Breast epithelium (tissue), 4 donors: ENCODE results near the gene TBC1D14. TPM values are rescaled to one million over a fixed set of nuclear protein-coding genes. Genes with fewer than 3 reads are reported as not detected.

ENCODE experiments used
- DNase-seq, 2 donors: peaks; one replicate each; pipeline ENCODE4 v3.0.0-alpha.2; 2019; ENCODE audit warnings: low spot score in 2 of 2
- H3K27ac ChIP-seq, 2 donors: fragments of 200-600 bp; sonication (generic) in 1 of 2; one replicate each; pipeline ENCODE4 v1.5.1; 2016 to 2019; ENCODE audit warnings: mild to moderate bottlenecking in 1 of 2
- H3K27me3 ChIP-seq, 2 donors: fragments of 200-600 bp; sonication (generic) in 1 of 2; one replicate each; pipeline versions ENCODE4 v1.5.1 to v1.6.0; 2017 to 2019; ENCODE audit warnings: control low read depth in 1 of 2, mild to moderate bottlenecking in 1 of 2
- H3K36me3 ChIP-seq: fragments of 200-600 bp; one replicate; pipeline ENCODE4 v1.5.1; 2019
- H3K4me1 ChIP-seq, 2 donors: fragments of 200-600 bp; sonication (generic); one replicate each; pipeline ENCODE4 v1.5.1; 2016 to 2019; ENCODE audit warnings: control low read depth in 1 of 2
- H3K4me3 ChIP-seq, 3 donors: fragments of 200-600 bp; sonication (generic); 1 replicate in 2 of 3; 2 replicates in 1 of 3; pipeline ENCODE4 v1.5.1; 2016 to 2019; ENCODE audit warnings: mild to moderate bottlenecking in 3 of 3, moderate library complexity in 2 of 3
- H3K9me3 ChIP-seq, 2 donors: fragments of 200-600 bp; sonication (generic) in 1 of 2; one replicate each; pipeline ENCODE4 v1.5.1; 2016 to 2019; ENCODE audit warnings: control low read depth in 1 of 2
- POLR2A ChIP-seq: fragments of 450-650 bp; IDR thresholded peaks from one replicate; pipeline ENCODE4 v1.6.1; 2016; ENCODE audit warnings: antibody characterized with exemption, mild to moderate bottlenecking, moderate library complexity
- POLR2AphosphoS5 ChIP-seq, 3 donors: sonication (generic); formaldehyde crosslinking; IDR thresholded peaks; one replicate each; pipeline ENCODE4 v1.6.1; 2017; ENCODE audit warnings: antibody characterized with exemption in 3 of 3
- intact Hi-C: fragments of 100-400 bp; cut with DNase I; formaldehyde crosslinking; loops from one replicate; pipeline ENCODE4 v1.15.1; 2023; ENCODE audit warnings: low total_unique reads
- total RNA-seq, 3 donors: library from RNA; depleted of rRNA; stranded (reverse); fragments of >200 nt; gene quantifications; one replicate each; pipeline ENCODE4 v1.1.0, GENCODE V29; 2016
- TF ChIP-seq, protein P1 (sequence below), 3 donors: fragments of 450-650 bp; IDR thresholded peaks; one replicate each; pipeline ENCODE4 v1.5.1; 2016 to 2017; ENCODE audit warnings: antibody characterized with exemption in 3 of 3, mild to moderate bottlenecking in 3 of 3, moderate library complexity in 3 of 3

The TBC1D14 gene
- total RNA-seq, 3 donors from 2014 or later = 48.5 to 57.3 (median 48.7) TPM

DNA sequence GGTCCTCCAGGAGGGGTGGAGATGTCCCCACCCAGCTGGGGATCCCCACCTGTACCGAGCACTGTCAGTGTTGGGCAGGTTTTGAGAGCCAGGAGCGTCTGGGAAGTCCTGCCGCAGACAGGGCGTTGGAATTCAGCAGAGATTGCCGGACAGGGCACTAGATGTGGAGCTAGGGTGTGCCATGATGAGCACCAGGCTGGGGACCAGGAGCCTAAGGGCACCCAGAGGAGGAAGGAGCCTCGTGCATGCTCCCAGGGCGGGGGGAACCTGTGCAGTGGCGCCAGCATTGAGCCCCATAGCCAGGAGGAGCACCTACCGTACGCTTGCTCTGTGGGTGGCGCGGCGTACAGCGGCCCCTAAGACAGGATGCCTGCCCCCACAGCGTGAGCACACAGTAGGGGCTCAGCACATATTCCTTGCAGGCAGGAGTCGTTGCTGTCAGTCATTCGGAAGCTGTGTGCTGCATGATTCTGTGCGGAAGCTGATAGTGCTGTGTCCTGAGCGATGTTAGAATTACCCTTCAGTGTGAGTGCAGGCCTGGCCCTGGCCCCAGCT, 114.8 kb downstream of the TBC1D14 start:
- no peak overlapping the region for H3K4me3 ChIP-seq
- no peaks in the 10 kb centered on the region for H3K36me3 ChIP-seq
- no peak for TF ChIP-seq POLR2AphosphoS5 (IDR thresholded peaks at IDR 0.05)
- TF ChIP-seq, protein P1, sequence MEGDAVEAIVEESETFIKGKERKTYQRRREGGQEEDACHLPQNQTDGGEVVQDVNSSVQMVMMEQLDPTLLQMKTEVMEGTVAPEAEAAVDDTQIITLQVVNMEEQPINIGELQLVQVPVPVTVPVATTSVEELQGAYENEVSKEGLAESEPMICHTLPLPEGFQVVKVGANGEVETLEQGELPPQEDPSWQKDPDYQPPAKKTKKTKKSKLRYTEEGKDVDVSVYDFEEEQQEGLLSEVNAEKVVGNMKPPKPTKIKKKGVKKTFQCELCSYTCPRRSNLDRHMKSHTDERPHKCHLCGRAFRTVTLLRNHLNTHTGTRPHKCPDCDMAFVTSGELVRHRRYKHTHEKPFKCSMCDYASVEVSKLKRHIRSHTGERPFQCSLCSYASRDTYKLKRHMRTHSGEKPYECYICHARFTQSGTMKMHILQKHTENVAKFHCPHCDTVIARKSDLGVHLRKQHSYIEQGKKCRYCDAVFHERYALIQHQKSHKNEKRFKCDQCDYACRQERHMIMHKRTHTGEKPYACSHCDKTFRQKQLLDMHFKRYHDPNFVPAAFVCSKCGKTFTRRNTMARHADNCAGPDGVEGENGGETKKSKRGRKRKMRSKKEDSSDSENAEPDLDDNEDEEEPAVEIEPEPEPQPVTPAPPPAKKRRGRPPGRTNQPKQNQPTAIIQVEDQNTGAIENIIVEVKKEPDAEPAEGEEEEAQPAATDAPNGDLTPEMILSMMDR (IDR thresholded peaks at IDR 0.05) = no peak
- TF ChIP-seq POLR2A = no peak
- no peak for DNase-seq
- intact Hi-C loops = no loop called here
- H3K4me1 ChIP-seq = no peaks in the 10 kb centered on the region
- H3K9me3 ChIP-seq = no peaks in the 10 kb centered on the region
- no peak overlapping the region for H3K27ac ChIP-seq
- H3K27me3 ChIP-seq = no peaks in the 10 kb centered on the region

DNA sequence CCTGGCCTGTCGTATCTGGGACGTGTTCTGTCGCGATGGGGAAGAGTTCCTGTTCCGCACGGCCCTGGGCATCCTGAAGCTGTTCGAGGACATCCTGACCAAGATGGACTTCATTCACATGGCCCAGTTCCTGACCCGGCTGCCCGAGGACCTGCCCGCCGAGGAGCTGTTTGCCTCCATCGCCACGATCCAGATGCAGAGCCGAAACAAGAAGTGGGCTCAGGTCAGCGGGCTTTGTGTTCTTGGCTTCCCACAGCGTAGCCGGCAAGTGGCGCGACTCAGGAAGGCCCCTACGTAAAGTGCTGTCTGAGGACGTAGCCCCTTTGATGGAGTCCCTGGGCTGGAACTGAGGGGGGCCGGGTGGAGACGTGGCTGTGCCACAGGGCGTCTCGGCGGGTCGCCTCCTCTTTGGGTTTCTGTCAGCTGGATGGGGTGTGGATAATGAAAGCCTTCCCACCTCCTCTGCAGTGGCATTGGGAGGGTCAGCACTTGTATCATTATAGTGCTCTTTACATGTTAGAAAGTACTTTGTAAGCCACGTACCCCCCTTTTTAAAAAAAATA, 115.5 kb downstream of the TBC1D14 start:
- no peaks in the 10 kb centered on the region for H3K27me3 ChIP-seq
- H3K4me3 ChIP-seq = no peak overlapping the region
- peaks cover under 1% of the 10 kb centered on the region for H3K36me3 ChIP-seq
- no peaks in the 10 kb centered on the region for H3K9me3 ChIP-seq
- TF ChIP-seq, protein P1 (IDR thresholded peaks at IDR 0.05) = no peak
- TF ChIP-seq POLR2A (no peak), POLR2AphosphoS5 (IDR thresholded peaks at IDR 0.05) (no peak)
- no peak for DNase-seq
- no peak overlapping the region for H3K27ac ChIP-seq
- intact Hi-C loops = no loop called here
- H3K4me1 ChIP-seq = no peaks in the 10 kb centered on the region

DNA sequence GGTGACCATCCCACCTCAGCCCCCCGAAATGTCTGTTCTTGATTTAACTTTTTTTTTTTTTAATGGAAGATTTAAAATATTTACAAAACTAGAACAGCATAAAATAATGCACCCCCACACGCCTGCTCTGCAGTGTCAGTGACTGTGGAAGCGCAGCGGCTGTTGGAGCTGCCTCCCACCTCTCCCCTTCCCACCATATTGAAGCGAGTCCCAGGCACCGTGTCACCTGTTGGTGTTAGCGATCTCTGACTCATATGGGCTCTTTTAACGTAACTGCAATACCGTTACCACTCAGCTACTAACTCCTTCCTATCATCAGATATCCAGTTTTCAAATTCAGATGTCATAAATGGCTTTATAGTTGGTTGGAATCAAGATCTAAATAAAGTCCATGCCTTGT, 116.5 kb downstream of the TBC1D14 start:
- Histone ChIP-seq H3K9me3 (no peaks in the 10 kb centered on the region), H3K27ac (no peak overlapping the region), H3K36me3 (peaks cover 5% of the 10 kb centered on the region), H3K27me3 (no peaks in the 10 kb centered on the region), H3K4me3 (no peak overlapping the region), H3K4me1 (no peaks in the 10 kb centered on the region)
- intact Hi-C loops = no loop called here
- no peak for DNase-seq
- TF ChIP-seq POLR2A = no peak
- TF ChIP-seq POLR2AphosphoS5 (IDR thresholded peaks at IDR 0.05) = no peak
- TF ChIP-seq, protein P1 (IDR thresholded peaks at IDR 0.05) = no peak

DNA sequence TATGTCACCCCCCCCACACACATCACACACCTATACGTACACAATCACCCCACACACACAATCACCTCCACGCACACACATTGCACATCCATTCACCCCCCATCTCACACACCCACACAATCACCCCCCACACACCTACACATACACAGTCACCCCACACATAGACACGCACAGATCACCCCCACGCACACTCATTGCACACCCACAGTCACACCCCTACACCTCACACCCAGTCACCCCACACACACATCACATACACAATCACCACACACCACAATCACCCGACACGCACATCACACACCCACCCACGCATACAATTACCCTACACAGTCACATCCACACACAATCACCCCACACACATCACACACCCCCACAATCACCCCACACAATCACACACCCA, 117.7 kb downstream of the TBC1D14 start:
- Histone ChIP-seq H3K4me1 (no peaks in the 10 kb centered on the region), H3K4me3 (no peak overlapping the region), H3K36me3 (peaks cover 11% of the 10 kb centered on the region), H3K27ac (no peak overlapping the region), H3K27me3 (no peaks in the 10 kb centered on the region), H3K9me3 (no peaks in the 10 kb centered on the region)
- DNase-seq = no peak
- intact Hi-C loops = no loop called here
- TF ChIP-seq POLR2AphosphoS5 (IDR thresholded peaks at IDR 0.05) = no peak
- TF ChIP-seq, protein P1 (IDR thresholded peaks at IDR 0.05) = no peak
- no peak for TF ChIP-seq POLR2A

DNA sequence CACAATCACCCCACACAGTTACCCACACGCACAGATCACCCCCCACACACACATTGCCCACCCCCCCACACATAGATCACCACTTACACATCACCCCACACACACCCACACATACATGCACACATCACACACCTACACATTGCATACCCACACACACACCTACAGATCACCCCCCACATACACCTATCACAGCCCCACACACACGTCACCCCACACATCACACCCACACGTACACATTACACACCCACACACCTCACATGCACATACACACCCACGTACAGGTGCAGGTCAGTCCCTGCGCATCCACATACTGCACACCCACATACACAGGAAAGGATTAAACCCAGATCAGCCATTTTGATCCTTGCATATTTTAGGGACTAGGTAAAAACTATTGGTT, 118.3 kb downstream of the TBC1D14 start:
- H3K27ac ChIP-seq = no peak overlapping the region
- H3K36me3 ChIP-seq = peaks cover 11% of the 10 kb centered on the region
- no peaks in the 10 kb centered on the region for H3K4me1 ChIP-seq
- intact Hi-C loops = no loop called here
- H3K9me3 ChIP-seq = no peaks in the 10 kb centered on the region
- H3K27me3 ChIP-seq = no peaks in the 10 kb centered on the region
- DNase-seq = no peak
- H3K4me3 ChIP-seq = no peak overlapping the region
- TF ChIP-seq, protein P1 (IDR thresholded peaks at IDR 0.05) = no peak
